Natural killer cell (primary cell): ENCODE results near the gene TGM1. TPM values are rescaled to one million over a fixed set of nuclear protein-coding genes. Genes with fewer than 3 reads are reported as not detected.

ENCODE experiments used
- ATAC-seq, 3 donors: fragments of 150-1000 bp in 2 of 3; fragments of 200-7000 bp in 1 of 3; cut with Tn5 transposase; 1 replicate in 1 of 3; 2 replicates in 2 of 3; pipeline ENCODE4 v1.10.0; 2021; ENCODE audit warnings: mild to moderate bottlenecking in 2 of 3, moderate library complexity in 2 of 3
- DNase-seq, 2 donors: peaks; one replicate each; pipeline versions ENCODE4 v3.0.0 to v3.0.0-alpha.2; 2013 to 2021; ENCODE audit warnings: mixed read lengths in 1 of 2
- H3K27ac ChIP-seq: one replicate; pipeline ENCODE4 v1.5.1; 2013; ENCODE audit warnings: mild to moderate bottlenecking, low read length
- H3K27me3 ChIP-seq: one replicate; pipeline ENCODE4 v1.6.1; 2013; ENCODE audit warnings: low read length; ENCODE audit not compliant: control insufficient read depth, insufficient read depth
- H3K36me3 ChIP-seq: one replicate; pipeline ENCODE4 v1.6.1; 2013; ENCODE audit warnings: low read length; ENCODE audit not compliant: control insufficient read depth, insufficient read depth
- H3K4me1 ChIP-seq: one replicate; pipeline ENCODE4 v1.6.1; 2013; ENCODE audit warnings: low read length; ENCODE audit not compliant: control insufficient read depth, insufficient read depth
- H3K4me3 ChIP-seq: one replicate; pipeline ENCODE4 v1.5.1; 2013; ENCODE audit warnings: low read length
- H3K9me3 ChIP-seq: one replicate; pipeline ENCODE4 v1.6.1; 2013; ENCODE audit warnings: low read length; ENCODE audit not compliant: control insufficient read depth, insufficient read depth
- H3K27ac Mint-ChIP-seq, 2 donors: one replicate each; pipeline ENCODE4 v1.8.0; 2022; ENCODE audit warnings: mild to moderate bottlenecking in 2 of 2, mixed read lengths in 2 of 2, moderate library complexity in 1 of 2
- H3K27me3 Mint-ChIP-seq, 2 donors: one replicate each; pipeline ENCODE4 v1.8.0; 2022; ENCODE audit warnings: low read depth in 2 of 2, mixed read lengths in 2 of 2
- H3K36me3 Mint-ChIP-seq: one replicate; pipeline ENCODE4 v1.8.0; 2022; ENCODE audit warnings: mixed read lengths
- H3K4me1 Mint-ChIP-seq, 2 donors: one replicate each; pipeline ENCODE4 v1.8.0; 2022; ENCODE audit warnings: mixed read lengths in 2 of 2
- H3K4me3 Mint-ChIP-seq: one replicate; pipeline ENCODE4 v1.8.0; 2022; ENCODE audit warnings: mild to moderate bottlenecking, moderate library complexity, mixed read lengths
- H3K9me3 Mint-ChIP-seq, 2 donors: one replicate each; pipeline ENCODE4 v1.8.0; 2022; ENCODE audit warnings: mixed read lengths in 2 of 2
- CTCF ChIP-seq: fragments of 200-600 bp; IDR thresholded peaks from one replicate; pipeline ENCODE4 v1.8.0; 2022; ENCODE audit warnings: antibody characterized with exemption
- WGBS: methylation state at CpG from one replicate; pipeline ENCODE4 v1.1.7; 2013; ENCODE audit warnings: missing lambda C conversion rate; ENCODE audit not compliant: insufficient coverage; 5-methylcytosine and 5-hydroxymethylcytosine counted together
- intact Hi-C: fragments of 100-400 bp; cut with micrococcal nuclease; formaldehyde crosslinking; loops from one replicate; pipeline ENCODE4 v1.14.2; 2022
- total RNA-seq, 4 donors: library from RNA; stranded (reverse); fragments of 120-200 nt in 1 of 4; gene quantifications; one replicate each; pipeline versions ENCODE4 v1.2.3 to v1.2.4, GENCODE V29; 2013 to 2022

The TGM1 gene
- total RNA-seq, 3 donors from 2014 or later (not counting 1 experiment from before 2014, with no cell fraction given), result 1.7 to 4.9 (median 4.7) TPM

GRCh38 chr14:24307575-24308341 is 44.8 kb upstream of the TGM1 start, which contains the start of gene CIDEB:
Gene CIDEB (minus strand): TSS chr14:24307977. CDS start chr14:24307858, 119 bp downstream.
- H3K27ac ChIP-seq, result no peak within 1 kb of the TSS
- H3K27me3 Mint-ChIP-seq, result no peaks in the 10 kb centered on the region
- H3K4me3 Mint-ChIP-seq, result peak within 1 kb of the TSS; percentile 36
- no peaks in the 10 kb centered on the region for H3K9me3 Mint-ChIP-seq
- peaks cover 51% of the 10 kb centered on the region for H3K36me3 ChIP-seq
- H3K4me1 ChIP-seq, result peaks cover 46% of the 10 kb centered on the region
- 64% methylated on average over 6 of the region's 6 CpGs for WGBS
- DNase-seq (peak in 1 of 2 donors; percentile 80), ATAC-seq (peak; percentile 24 to 45 (median 31))
- H3K27ac Mint-ChIP-seq, result peak within 1 kb of the TSS; percentile 74 to 96
- peaks cover 10% of the 10 kb centered on the region for H3K36me3 Mint-ChIP-seq
- peak; percentile 96 for TF ChIP-seq CTCF
- H3K4me3 ChIP-seq, result no peak within 1 kb of the TSS
- H3K9me3 ChIP-seq, result no peaks in the 10 kb centered on the region
- intact Hi-C loops, result no loop called here
- no peaks in the 10 kb centered on the region for H3K27me3 ChIP-seq
- H3K4me1 Mint-ChIP-seq, result peaks cover 39 to 60% of the 10 kb centered on the region in 2 donors

DNA sequence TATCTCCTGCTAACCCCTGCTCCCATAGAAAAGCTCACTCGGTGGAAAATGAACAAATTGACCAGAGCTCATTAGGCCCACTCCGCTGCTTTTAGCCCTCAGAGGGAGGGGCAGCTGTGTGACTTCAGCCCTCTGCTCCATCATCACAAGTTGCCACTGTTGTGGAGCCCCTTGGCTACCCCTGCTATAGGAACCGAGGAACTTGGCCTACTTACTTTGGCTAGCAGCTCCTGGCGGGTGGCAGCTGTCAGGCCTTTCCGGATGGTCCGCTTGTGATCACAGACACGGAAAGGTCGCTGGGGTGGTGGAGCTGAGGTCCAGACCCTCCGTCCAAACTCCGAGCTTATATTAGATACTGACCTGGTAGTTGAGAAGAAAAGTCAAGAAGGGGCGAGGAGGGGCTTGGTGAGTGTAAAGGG is 44.2 kb upstream of the TGM1 start:
- H3K36me3 Mint-ChIP-seq, result peaks cover 10% of the 10 kb centered on the region
- intact Hi-C loops, result no loop called here
- H3K27ac ChIP-seq, result no peak overlapping the region
- peaks cover 40% of the 10 kb centered on the region for H3K4me1 ChIP-seq
- H3K9me3 Mint-ChIP-seq, result no peaks in the 10 kb centered on the region
- H3K9me3 ChIP-seq, result no peaks in the 10 kb centered on the region
- ATAC-seq (no peak), DNase-seq (no peak)
- peaks cover 35 to 57% of the 10 kb centered on the region in 2 donors for H3K4me1 Mint-ChIP-seq
- no peak overlapping the region for H3K4me3 ChIP-seq
- 88% methylated on average over 11 of the region's 11 CpGs for WGBS
- H3K36me3 ChIP-seq, result peaks cover 57% of the 10 kb centered on the region
- no peak overlapping the region for H3K4me3 Mint-ChIP-seq
- TF ChIP-seq CTCF, result no peak
- H3K27me3 ChIP-seq, result no peaks in the 10 kb centered on the region
- peak overlapping the region; percentile 41 to 74 for H3K27ac Mint-ChIP-seq
- no peaks in the 10 kb centered on the region for H3K27me3 Mint-ChIP-seq

DNA sequence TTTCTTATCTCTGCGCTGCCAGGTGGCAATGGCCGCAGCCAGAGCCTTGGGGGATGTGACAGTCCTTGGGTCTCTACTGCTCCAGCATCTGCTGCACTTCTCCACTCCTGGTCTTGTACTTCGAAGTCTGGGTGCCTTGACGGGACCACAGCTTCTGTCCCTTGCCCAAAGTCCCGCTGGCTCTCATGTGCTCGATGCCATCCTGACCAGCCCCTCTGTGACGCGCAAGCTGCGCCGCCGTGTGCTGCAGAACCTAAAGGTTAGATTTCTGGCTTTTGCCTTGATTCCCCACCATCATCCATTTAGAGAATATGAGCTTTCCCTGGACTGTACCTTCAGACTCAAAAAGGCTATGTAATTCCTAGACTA is 41.0 kb upstream of the TGM1 start:
- DNase-seq (no peak), ATAC-seq (no peak)
- WGBS, result 97% methylated on average over 11 of the region's 11 CpGs
- H3K36me3 ChIP-seq, result peaks cover 67% of the 10 kb centered on the region
- intact Hi-C loops, result no loop called here
- Mint-ChIP-seq H3K27ac (no peak overlapping the region), H3K4me1 (peaks cover 41 to 54% of the 10 kb centered on the region in 2 donors), H3K27me3 (no peaks in the 10 kb centered on the region), H3K4me3 (no peak overlapping the region), H3K36me3 (peaks cover 10% of the 10 kb centered on the region), H3K9me3 (no peaks in the 10 kb centered on the region)
- no peaks in the 10 kb centered on the region for H3K9me3 ChIP-seq
- no peak for TF ChIP-seq CTCF
- H3K4me3 ChIP-seq, result no peak overlapping the region
- no peak overlapping the region for H3K27ac ChIP-seq
- peaks cover 29% of the 10 kb centered on the region for H3K4me1 ChIP-seq
- H3K27me3 ChIP-seq, result no peaks in the 10 kb centered on the region
